GM12801 (cell line): ENCODE measurements around the gene PNLIPRP1.

Source experiments
- CTCF ChIP-seq: IDR thresholded peaks from one replicate; pipeline ENCODE4 v1.5.1; 2011; ENCODE audit warnings: control low read depth; ENCODE audit not compliant: insufficient read length; ENCODE audit errors: extremely low read depth

Gene PNLIPRP1

GRCh38 chr10:116555880-116556279, 34.9 kb upstream of the PNLIPRP1 start:
- TF ChIP-seq CTCF, result no peak

GRCh38 chr10:116557305-116557880, 33.4 kb upstream of the PNLIPRP1 start:
- no peak for TF ChIP-seq CTCF

GRCh38 chr10:116565534-116565933, 25.2 kb upstream of the PNLIPRP1 start:
- no peak for TF ChIP-seq CTCF

- no peak for TF ChIP-seq CTCF
Measured at GRCh38 chr10:116566932-116567331, 23.8 kb upstream of the PNLIPRP1 start.

- no peak for TF ChIP-seq CTCF
Measured at GRCh38 chr10:116567335-116567734, 23.4 kb upstream of the PNLIPRP1 start.

- TF ChIP-seq CTCF, result no peak
Measured at GRCh38 chr10:116574797-116575196, 16.0 kb upstream of the PNLIPRP1 start.

- TF ChIP-seq CTCF, result no peak
Measured at GRCh38 chr10:116587878-116588591, 2.7 kb upstream of the PNLIPRP1 start.
